Mesenchymal stem cell (in vitro differentiated cells and primary cell): Measurements from ENCODE around the gene IL12B.
A peak's percentile ranks its signal among the peaks of the same experiment; 100 is the strongest.

Source experiments
- DNase-seq: peaks from one replicate; pipeline ENCODE4 v3.0.0-alpha.2; 2013
- H2AFZ ChIP-seq: one replicate; pipeline ENCODE4 v1.6.1; 2013; ENCODE audit warnings: low read depth, mild to moderate bottlenecking, control low read depth, inconsistent platforms, low read length, moderate library complexity
- H2AK5ac ChIP-seq: 2 replicates; pipeline ENCODE4 v1.6.1; 2013; ENCODE audit warnings: low read length, moderate library complexity, mild to moderate bottlenecking, inconsistent platforms; ENCODE audit not compliant: severe bottlenecking
- H2BK120ac ChIP-seq: one replicate; pipeline ENCODE4 v1.6.1; 2013; ENCODE audit warnings: low read depth, mild to moderate bottlenecking, inconsistent platforms, low read length, moderate library complexity
- H2BK12ac ChIP-seq, 2 experiments: one replicate each; pipeline ENCODE4 v1.6.1; 2013; ENCODE audit warnings: inconsistent platforms in 2 of 2, low read length in 2 of 2, mild to moderate bottlenecking in 2 of 2, moderate library complexity in 2 of 2, control low read depth in 1 of 2
- H2BK15ac ChIP-seq: one replicate; pipeline ENCODE4 v1.6.1; 2013; ENCODE audit warnings: mild to moderate bottlenecking, low read depth, inconsistent platforms; ENCODE audit not compliant: poor library complexity, severe bottlenecking
- H2BK5ac ChIP-seq: 2 replicates; pipeline ENCODE4 v1.6.1; 2013; ENCODE audit warnings: low read depth, mild to moderate bottlenecking, low read length, control low read depth, inconsistent platforms; ENCODE audit not compliant: poor library complexity, severe bottlenecking
- H3K14ac ChIP-seq, 2 experiments: one replicate each; pipeline ENCODE4 v1.6.1; 2013; ENCODE audit warnings: inconsistent platforms in 2 of 2, low read length in 2 of 2, control low read depth in 1 of 2, mild to moderate bottlenecking in 1 of 2, moderate library complexity in 1 of 2
- H3K18ac ChIP-seq, 2 experiments: one replicate each; pipeline ENCODE4 v1.6.1; 2013; ENCODE audit warnings: inconsistent platforms in 2 of 2, low read length in 2 of 2, control low read depth in 1 of 2, low read depth in 1 of 2, mild to moderate bottlenecking in 1 of 2
- H3K23ac ChIP-seq, 2 experiments: one replicate each; pipeline ENCODE4 v1.6.1; 2013; ENCODE audit warnings: inconsistent platforms in 2 of 2, low read length in 2 of 2, mild to moderate bottlenecking in 2 of 2, moderate library complexity in 2 of 2, control low read depth in 1 of 2
- H3K27ac ChIP-seq: 2 replicates; pipeline ENCODE4 v1.5.1; 2013; ENCODE audit warnings: mild to moderate bottlenecking, moderate library complexity, low read length, control low read depth, inconsistent platforms; ENCODE audit not compliant: poor library complexity, severe bottlenecking
- H3K27me3 ChIP-seq, 2 experiments: 2 replicates each; pipeline versions ENCODE4 v1.6.1 to v1.7.0; 2013; ENCODE audit warnings: low read length in 2 of 2, mild to moderate bottlenecking in 2 of 2, moderate library complexity in 2 of 2, control low read depth in 1 of 2, inconsistent platforms in 1 of 2; ENCODE audit not compliant: control insufficient read depth in 1 of 2, insufficient read depth in 1 of 2
- H3K36me3 ChIP-seq, 2 experiments: 2 replicates each; pipeline versions ENCODE4 v1.6.1 to v1.7.0; 2013; ENCODE audit warnings: low read length in 2 of 2, control low read depth in 1 of 2, inconsistent platforms in 1 of 2, low read depth in 1 of 2, mild to moderate bottlenecking in 1 of 2; ENCODE audit not compliant: insufficient read depth in 2 of 2, control insufficient read depth in 1 of 2
- H3K4ac ChIP-seq, 2 experiments: one replicate each; pipeline ENCODE4 v1.6.1; 2013; ENCODE audit warnings: inconsistent platforms in 2 of 2, low read length in 2 of 2, mild to moderate bottlenecking in 2 of 2, moderate library complexity in 2 of 2, control low read depth in 1 of 2, low read depth in 1 of 2
- H3K4me1 ChIP-seq: 2 replicates; pipeline ENCODE4 v1.6.1; 2013; ENCODE audit warnings: low read depth, low read length, control low read depth; ENCODE audit not compliant: control insufficient read depth, insufficient read depth
- H3K4me2 ChIP-seq: 2 replicates; pipeline ENCODE4 v1.6.1; 2013; ENCODE audit warnings: low read length, mild to moderate bottlenecking, inconsistent platforms; ENCODE audit not compliant: poor library complexity, severe bottlenecking
- H3K4me3 ChIP-seq, 2 experiments: 2 replicates each; pipeline versions ENCODE4 v1.5.1 to v1.7.0; 2013; ENCODE audit warnings: low read length in 2 of 2, mild to moderate bottlenecking in 2 of 2, control low read depth in 1 of 2, low read depth in 1 of 2; ENCODE audit not compliant: insufficient read depth in 1 of 2
- H3K79me1 ChIP-seq: replicated peaks from 2 replicates; pipeline ENCODE4 v1.6.1; 2013; ENCODE audit warnings: mild to moderate bottlenecking, control low read depth, low read length, inconsistent platforms; ENCODE audit not compliant: poor library complexity, severe bottlenecking
- H3K9ac ChIP-seq: 2 replicates; pipeline ENCODE4 v1.7.0; 2013; ENCODE audit warnings: mild to moderate bottlenecking, low read length, moderate library complexity
- H3K9me3 ChIP-seq: 2 replicates; pipeline ENCODE4 v1.7.0; 2013; ENCODE audit warnings: mild to moderate bottlenecking, low read length; ENCODE audit not compliant: control insufficient read depth
- H4K8ac ChIP-seq: one replicate; pipeline ENCODE4 v1.6.1; 2013; ENCODE audit warnings: inconsistent platforms, mild to moderate bottlenecking, low read length, moderate library complexity
- H4K91ac ChIP-seq: one replicate; pipeline ENCODE4 v1.6.1; 2013; ENCODE audit warnings: mild to moderate bottlenecking, low read length, inconsistent platforms
- whole genome bisulfite sequencing: methylation state at CpG from one replicate; pipeline ENCODE4 v1.1.7; 2013; ENCODE audit warnings: mixed read lengths; 5-methylcytosine and 5-hydroxymethylcytosine counted together

IL12B gene

GRCh38 chr5:159319363-159319762, 10.9 kb downstream of the IL12B start:
- H3K4me1 ChIP-seq, result no peaks in the 10 kb centered on the region
- no peak overlapping the region for H3K9ac ChIP-seq
- H3K18ac ChIP-seq, result no peak overlapping the region
- no peak overlapping the region for H3K14ac ChIP-seq
- no peak overlapping the region for H3K23ac ChIP-seq
- H3K4me2 ChIP-seq, result no peak overlapping the region
- H2BK5ac ChIP-seq, result no peak overlapping the region
- H2AK5ac ChIP-seq, result no peak overlapping the region
- H2AFZ ChIP-seq, result no peak overlapping the region
- no peak overlapping the region for H3K27ac ChIP-seq
- no peak overlapping the region for H2BK12ac ChIP-seq
- no peaks in the 10 kb centered on the region for H3K79me1 ChIP-seq
- no peaks in the 10 kb centered on the region for H3K9me3 ChIP-seq
- no peak overlapping the region for H4K91ac ChIP-seq
- no peak overlapping the region for H3K4me3 ChIP-seq
- H4K8ac ChIP-seq, result no peak overlapping the region
- H3K27me3 ChIP-seq, result peaks cover under 1 to 6% of the 10 kb centered on the region in 2 experiments
- no peak for DNase-seq
- 88% methylated on average over 3 of the region's 3 CpGs for WGBS
- H2BK15ac ChIP-seq, result no peak overlapping the region
- no peak overlapping the region for H2BK120ac ChIP-seq
- H3K4ac ChIP-seq, result no peak overlapping the region
- H3K36me3 ChIP-seq, result no peaks in the 10 kb centered on the region

GRCh38 chr5:159318448-159318847, 11.8 kb downstream of the IL12B start:
- no peak overlapping the region for H3K23ac ChIP-seq
- no peaks in the 10 kb centered on the region for H3K36me3 ChIP-seq
- no peak overlapping the region for H3K4me2 ChIP-seq
- H3K9ac ChIP-seq, result no peak overlapping the region
- H3K27ac ChIP-seq, result no peak overlapping the region
- 81% methylated on average over 4 of the region's 4 CpGs for WGBS
- H4K91ac ChIP-seq, result no peak overlapping the region
- no peak overlapping the region for H3K18ac ChIP-seq
- no peak overlapping the region for H3K4me3 ChIP-seq
- no peak overlapping the region for H2BK5ac ChIP-seq
- H2BK120ac ChIP-seq, result no peak overlapping the region
- no peaks in the 10 kb centered on the region for H3K9me3 ChIP-seq
- H2AK5ac ChIP-seq, result no peak overlapping the region
- no peak overlapping the region for H2AFZ ChIP-seq
- H2BK15ac ChIP-seq, result no peak overlapping the region
- H3K4ac ChIP-seq, result no peak overlapping the region
- H2BK12ac ChIP-seq, result no peak overlapping the region
- H3K4me1 ChIP-seq, result no peaks in the 10 kb centered on the region
- no peak overlapping the region for H4K8ac ChIP-seq
- H3K27me3 ChIP-seq, result peaks cover 8 to 15% of the 10 kb centered on the region in 2 experiments
- DNase-seq, result no peak
- no peaks in the 10 kb centered on the region for H3K79me1 ChIP-seq
- no peak overlapping the region for H3K14ac ChIP-seq

- Histone ChIP-seq H3K14ac (no peak overlapping the region), H2BK5ac (no peak overlapping the region), H3K4me2 (no peak overlapping the region), H2AFZ (no peak overlapping the region), H3K9ac (no peak overlapping the region), H3K4me3 (no peak overlapping the region), H4K91ac (no peak overlapping the region), H3K27me3 (peaks cover 13 to 21% of the 10 kb centered on the region in 2 experiments), H2BK12ac (no peak overlapping the region), H3K23ac (no peak overlapping the region), H3K4ac (no peak overlapping the region), H2BK120ac (no peak overlapping the region), H2BK15ac (no peak overlapping the region), H3K27ac (no peak overlapping the region), H3K79me1 (no peaks in the 10 kb centered on the region), H3K18ac (no peak overlapping the region), H3K4me1 (no peaks in the 10 kb centered on the region), H3K36me3 (no peaks in the 10 kb centered on the region), H3K9me3 (no peaks in the 10 kb centered on the region), H4K8ac (no peak overlapping the region), H2AK5ac (no peak overlapping the region)
- DNase-seq, result no peak
- WGBS, result 38% methylated on average over 1 of the region's 2 CpGs
Measured at GRCh38 chr5:159317849-159318248, 12.4 kb downstream of the IL12B start.

GRCh38 chr5:159316519-159317383, 13.5 kb downstream of the IL12B start:
- no peak overlapping the region for H2BK120ac ChIP-seq
- H3K4me1 ChIP-seq, result no peaks in the 10 kb centered on the region
- no peak overlapping the region for H2AFZ ChIP-seq
- H3K27ac ChIP-seq, result no peak overlapping the region
- no peaks in the 10 kb centered on the region for H3K36me3 ChIP-seq
- H3K79me1 ChIP-seq, result no peaks in the 10 kb centered on the region
- H4K8ac ChIP-seq, result no peak overlapping the region
- no peak overlapping the region for H3K14ac ChIP-seq
- no peak overlapping the region for H3K4me3 ChIP-seq
- H2BK12ac ChIP-seq, result no peak overlapping the region
- no peak overlapping the region for H4K91ac ChIP-seq
- H3K9ac ChIP-seq, result no peak overlapping the region
- H3K4me2 ChIP-seq, result no peak overlapping the region
- H2BK15ac ChIP-seq, result no peak overlapping the region
- peaks cover 21 to 31% of the 10 kb centered on the region in 2 experiments for H3K27me3 ChIP-seq
- no peak overlapping the region for H3K4ac ChIP-seq
- H3K23ac ChIP-seq, result no peak overlapping the region
- H3K18ac ChIP-seq, result no peak overlapping the region
- no peak overlapping the region for H2AK5ac ChIP-seq
- H3K9me3 ChIP-seq, result no peaks in the 10 kb centered on the region
- H2BK5ac ChIP-seq, result no peak overlapping the region
- peak; percentile 53 for DNase-seq
- 81% methylated on average over 8 of the region's 9 CpGs for WGBS
